C4-2B (cell line): ENCODE measurements around the gene ST6GALNAC3.

Source experiments
- CTCF ChIP-seq: fragments of 450-650 bp; conservative IDR thresholded peaks from 2 replicates; pipeline ENCODE4 v1.5.1; 2017; ENCODE audit warnings: mild to moderate bottlenecking
- ZFX ChIP-seq: fragments of 450-650 bp; IDR thresholded peaks from 2 replicates; pipeline ENCODE4 v1.6.1; 2017

GRCh38 chr1:76084029-76084627, 9.6 kb downstream of the ST6GALNAC3 start:
- TF ChIP-seq CTCF (no peak), ZFX (no peak)
